HL-60 (cell line): ENCODE data around the gene FAM13C.

Experiments
- CTCF ChIP-seq: IDR thresholded peaks from one replicate; pipeline ENCODE4 v1.5.1; 2011; ENCODE audit warnings: low read length, control low read depth, inconsistent platforms; ENCODE audit not compliant: insufficient read depth
- SPI1 ChIP-seq: IDR thresholded peaks from 2 replicates; pipeline ENCODE4 v1.6.1; 2012; ENCODE audit warnings: low read depth, mild to moderate bottlenecking, borderline replicate concordance

GRCh38 chr10:59289853-59290252 lies 72.5 kb downstream of the FAM13C start:
- TF ChIP-seq CTCF (no peak), SPI1 (no peak)
